ENCODE measurements around the gene SCAF8. TPM values are rescaled to one million over a fixed set of nuclear protein-coding genes. Genes with fewer than 3 reads are reported as not detected.

Gene SCAF8
- total and polyA plus RNA-seq, 9 of the 15 experiments (the other 6 are each of a cell fraction or from before 2014, with no cell fraction given) = 10.5 to 46.6 (median 23.2) TPM

DNA sequence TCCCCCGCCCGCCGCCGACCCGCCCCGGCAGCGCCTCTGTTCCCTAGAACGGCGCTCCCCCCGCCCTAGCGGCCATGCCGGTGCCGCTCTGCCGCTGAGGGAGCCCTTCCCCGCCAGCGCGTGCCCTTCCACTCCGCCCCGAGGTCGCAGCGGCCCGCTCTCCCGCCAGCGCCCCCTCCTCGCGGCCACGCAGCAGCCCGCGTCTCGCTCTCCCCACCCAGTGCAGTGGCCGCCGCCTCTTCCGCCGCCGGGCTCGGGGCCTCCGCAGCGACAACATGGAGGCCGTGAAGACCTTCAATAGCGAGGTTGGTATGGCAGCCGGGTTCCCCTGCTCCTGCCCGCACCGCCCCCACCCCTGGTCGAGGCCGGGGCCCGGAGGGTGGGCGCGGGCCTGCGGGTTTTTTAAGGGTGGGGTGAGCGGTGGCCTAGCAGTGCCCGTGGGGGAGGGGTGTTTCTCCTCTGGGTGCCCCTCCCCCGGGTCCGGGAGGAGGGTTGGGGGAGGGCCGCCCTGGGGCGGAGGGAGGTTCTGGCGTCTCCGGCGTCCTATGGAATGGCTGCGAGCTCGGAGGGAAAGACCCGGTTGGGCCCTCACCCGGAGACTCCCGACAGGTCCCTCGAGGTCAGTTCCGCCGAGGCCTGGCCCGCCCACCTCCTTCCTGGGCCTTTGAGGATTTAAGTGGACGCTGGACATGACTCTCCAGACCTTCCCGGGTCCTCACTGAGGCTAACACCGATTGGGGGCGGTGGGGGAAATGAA is 588 bp downstream of the SCAF8 start:
- BruUV-seq (replicated peaks) = no TSS peak
- TF ChIP-seq ZFPM2 (CRISPR knock-in tag; IDR thresholded peaks at IDR 0.05) (no peak), TCFL5 (CRISPR knock-in tag; conservative IDR thresholded peaks at IDR 0.05) (no peak), ZNF12 (CRISPR knock-in tag; IDR thresholded peaks at IDR 0.05) (peak; percentile 77; the same call in 1 of the 2 replicates), DPF2 (IDR thresholded peaks at IDR 0.05) (no peak), LARP7 (IDR thresholded peaks at IDR 0.05) (no peak), STAT5A (IDR thresholded peaks at IDR 0.05; ENCODE audit: borderline replicate concordance, low read length) (no peak), HMGXB4 (CRISPR knock-in tag; IDR thresholded peaks at IDR 0.05) (no peak; the same call in 1 of the 2 replicates), ZNF668 (CRISPR knock-in tag; IDR thresholded peaks at IDR 0.05) (no peak), ZNF518B (CRISPR knock-in tag; IDR thresholded peaks at IDR 0.05) (no peak), ZNF239 (CRISPR knock-in tag; IDR thresholded peaks at IDR 0.05) (no peak), ZNF445 (CRISPR knock-in tag; IDR thresholded peaks at IDR 0.05; ENCODE audit: low read depth) (no peak), CREB3 (tag; conservative IDR thresholded peaks at IDR 0.05; ENCODE audit: low read depth) (no peak), ZNF707 (CRISPR knock-in tag; conservative IDR thresholded peaks at IDR 0.05) (no peak)

More for the DNA sequence above, 588 bp downstream of the SCAF8 start:
- WGBS (ENCODE audit: insufficient coverage, low coverage, missing lambda C conversion rate) = under 1% methylated on average over 40 of the region's 71 CpGs
- H3K27ac ChIP-seq (ENCODE audit: extremely low read depth, low read depth, low read length) = peak overlapping the region; percentile 99
- no peaks in the 10 kb centered on the region for H3K27me3 ChIP-seq (ENCODE audit: control insufficient read depth in 2 of 2, insufficient read depth in 2 of 2, low read length in 2 of 2)
- ChIA-PET POLR2A (interaction anchor here (0.7 to 2.2 kb wide), 7 partner anchors 10 to 49 kb away, joined by 3 to 14 read pairs (median 5); no protein-coding TSS in a partner anchor), CTCF (ENCODE audit: low intra/inter-chr PET ratio) (interaction anchor here (1.1 to 2.1 kb wide), 2 partner anchors 58 to 72 kb away, joined by 4 to 10 read pairs; no protein-coding TSS in a partner anchor)
- peak overlapping the region; percentile 95 for H2AFZ ChIP-seq (ENCODE audit: low read depth, low read length)
- H3K4me2 ChIP-seq (ENCODE audit: insufficient read depth, low read length) = peak overlapping the region; percentile 98
- H3K4me1 ChIP-seq (replicated peaks in 1 of 2; ENCODE audit: control insufficient read depth in 2 of 2, insufficient read depth in 2 of 2, low read length in 2 of 2) = peaks cover 27 to 28% of the 10 kb centered on the region in 2 experiments; a peak in 4 of 5 replicates
- DNase-seq (ENCODE audit: extremely low read depth in 1 of 4, low spot score in 3 of 4) (peak; percentile 98 to 99 (median 98)), ATAC-seq (peak; percentile 94), FAIRE-seq (peak; percentile 96)
- peaks cover 57% of the 10 kb centered on the region for H3K79me2 ChIP-seq (ENCODE audit: control insufficient read depth, insufficient read depth, low read length)
- peaks cover 33% of the 10 kb centered on the region; the same call in 2 of the 3 replicates for H3K36me3 ChIP-seq (ENCODE audit: control insufficient read depth, insufficient read depth, low read length)
- no peaks in the 10 kb centered on the region for H3K9me3 ChIP-seq (replicated peaks; ENCODE audit: control insufficient read depth, insufficient read depth, low read depth, low read length)
- H3K9ac ChIP-seq (ENCODE audit: insufficient read depth in 1 of 2, low read depth in 2 of 2, low read length in 2 of 2) = peak overlapping the region; percentile 98
- no peaks in the 10 kb centered on the region for H3K9me1 ChIP-seq (ENCODE audit: control insufficient read depth, insufficient read depth, low read length)
- intact Hi-C loops (cut with micrococcal nuclease) = loop anchor here (2.0 to 10.0 kb wide), 3 partner anchors 57 to 1749 kb away; partner anchors contain the start of gene FBXO5
- peaks cover 11% of the 10 kb centered on the region; the same call in 1 of the 2 replicates for H4K20me1 ChIP-seq (replicated peaks; ENCODE audit: control insufficient read depth, insufficient read depth, low read length)
- in situ Hi-C loops (cut with MboI) = no loop called here
- peak overlapping the region; percentile 96 for H3K4me3 ChIP-seq

Measured in K562 (cell line).